HG02870 (cell line): ENCODE data around the gene RASAL2.
"Not testable (repeated sequence)": the region's sequence is repeated elsewhere in the genome, so short reads cannot be mapped to it uniquely, and the experiment has no call there.

Source experiments
- ATAC-seq: cut with Tn5 transposase; IDR thresholded peaks from one replicate; pipeline ENCODE4 v1.9.1; 2021; ENCODE audit warnings: mild to moderate bottlenecking, moderate library complexity; ENCODE audit not compliant: unreplicated experiment

RASAL2 gene

DNA sequence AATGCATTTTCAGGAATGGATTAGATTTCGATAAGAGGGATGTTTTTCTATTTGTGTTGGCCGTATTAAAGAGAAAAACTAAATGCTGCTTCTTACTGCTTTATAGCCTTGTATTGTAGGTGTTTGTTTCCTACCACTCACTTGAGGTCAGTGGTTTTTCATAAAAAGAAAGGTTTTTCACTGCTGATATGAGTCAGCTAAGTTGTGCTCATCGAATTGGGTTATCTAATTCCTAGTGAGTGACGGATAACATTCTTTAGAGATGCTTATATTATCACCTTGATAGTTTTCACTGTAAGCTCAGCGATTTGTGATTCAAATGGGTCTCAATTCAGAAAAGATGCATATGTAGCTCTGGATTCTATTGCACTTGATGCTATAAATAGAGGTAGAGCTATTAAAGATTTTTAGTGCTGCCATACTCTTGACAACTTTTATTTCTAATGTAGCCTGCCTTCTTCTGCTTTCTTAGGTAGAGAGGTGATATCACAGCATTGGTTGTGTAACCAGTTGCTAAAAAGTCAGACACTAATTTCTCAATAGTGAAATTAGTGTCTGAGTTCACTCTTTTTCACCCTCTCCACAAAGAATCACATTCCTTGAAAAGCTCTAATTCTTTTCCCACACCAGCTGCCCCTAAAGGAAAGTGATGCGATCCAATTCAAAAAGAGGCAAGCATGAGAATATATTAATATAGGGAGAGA, 180.0 kb downstream of the RASAL2 start:
- peak; percentile 87 for ATAC-seq

DNA sequence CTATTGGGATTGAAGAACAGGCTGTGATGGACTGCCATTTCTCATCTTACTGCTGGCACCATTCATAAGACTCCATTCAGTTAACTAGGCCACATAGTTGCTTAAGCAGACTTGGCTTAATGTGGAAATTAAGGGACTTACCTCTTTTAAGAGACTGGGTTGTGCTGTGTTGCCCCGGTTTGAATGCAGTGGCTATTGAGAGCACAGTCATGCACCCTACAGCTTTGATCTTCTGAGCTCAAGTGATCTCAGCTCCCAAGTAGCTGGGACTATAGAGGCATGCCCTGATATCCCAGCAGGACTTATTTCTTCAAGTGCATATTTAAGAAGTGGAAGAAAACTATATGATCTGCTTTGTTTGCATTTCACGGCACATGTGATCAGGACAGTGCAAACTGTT, 181.1 kb downstream of the RASAL2 start:
- ATAC-seq, result no peak

DNA sequence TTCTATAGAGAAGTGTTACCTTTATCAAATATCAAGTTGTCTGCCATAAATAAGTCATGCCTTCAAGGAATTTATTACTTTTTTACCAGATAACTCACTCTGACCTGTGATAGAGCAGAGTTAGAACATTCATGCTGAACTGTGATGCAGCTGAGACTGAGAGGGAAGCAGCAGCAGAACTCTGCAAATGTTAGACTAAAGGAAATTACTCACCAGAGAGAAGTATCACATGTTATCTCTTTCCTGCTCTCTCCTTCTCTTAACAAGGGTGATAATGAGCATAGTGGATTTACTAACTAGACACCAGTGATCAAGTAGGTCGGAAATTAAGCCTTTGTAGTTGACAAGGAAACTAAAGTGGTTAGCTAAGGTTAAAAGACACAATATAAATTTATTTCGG, 181.6 kb downstream of the RASAL2 start:
- ATAC-seq, result no peak

DNA sequence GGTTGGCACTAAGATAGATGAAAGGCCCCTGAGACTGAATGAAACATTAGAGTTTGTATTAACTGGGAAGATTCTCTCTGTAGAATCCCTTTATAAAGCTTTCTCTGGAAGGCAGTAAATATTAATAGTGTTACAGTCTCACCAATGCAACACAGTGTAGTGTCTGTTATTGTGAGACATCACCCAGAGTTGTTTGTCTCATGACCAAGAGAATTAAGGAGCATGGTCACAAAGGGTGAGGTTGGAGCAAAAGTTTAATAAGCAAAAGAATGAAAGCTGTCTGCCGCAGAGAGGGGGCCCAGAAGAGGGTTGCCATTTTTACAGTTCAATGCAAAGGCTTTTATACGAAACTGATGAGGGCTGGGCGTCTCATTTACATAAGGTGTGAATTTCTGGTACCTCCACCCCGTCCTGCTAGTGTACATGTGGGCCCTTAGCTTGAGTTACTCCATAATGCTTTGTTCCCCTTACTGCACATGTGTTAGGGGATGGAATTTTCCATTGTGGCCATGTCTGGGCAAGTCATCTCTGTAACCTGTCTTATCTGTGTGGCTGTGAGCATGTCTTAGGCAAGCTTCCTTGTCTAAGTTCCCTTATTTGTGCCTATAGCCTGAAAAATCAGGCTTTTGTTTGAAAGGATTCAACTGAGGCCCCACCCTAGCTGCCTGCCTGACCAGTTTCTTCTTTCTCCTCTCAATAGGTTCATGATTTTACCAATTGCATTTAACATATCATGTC, 184.1 kb downstream of the RASAL2 start:
- ATAC-seq, result no peak

DNA sequence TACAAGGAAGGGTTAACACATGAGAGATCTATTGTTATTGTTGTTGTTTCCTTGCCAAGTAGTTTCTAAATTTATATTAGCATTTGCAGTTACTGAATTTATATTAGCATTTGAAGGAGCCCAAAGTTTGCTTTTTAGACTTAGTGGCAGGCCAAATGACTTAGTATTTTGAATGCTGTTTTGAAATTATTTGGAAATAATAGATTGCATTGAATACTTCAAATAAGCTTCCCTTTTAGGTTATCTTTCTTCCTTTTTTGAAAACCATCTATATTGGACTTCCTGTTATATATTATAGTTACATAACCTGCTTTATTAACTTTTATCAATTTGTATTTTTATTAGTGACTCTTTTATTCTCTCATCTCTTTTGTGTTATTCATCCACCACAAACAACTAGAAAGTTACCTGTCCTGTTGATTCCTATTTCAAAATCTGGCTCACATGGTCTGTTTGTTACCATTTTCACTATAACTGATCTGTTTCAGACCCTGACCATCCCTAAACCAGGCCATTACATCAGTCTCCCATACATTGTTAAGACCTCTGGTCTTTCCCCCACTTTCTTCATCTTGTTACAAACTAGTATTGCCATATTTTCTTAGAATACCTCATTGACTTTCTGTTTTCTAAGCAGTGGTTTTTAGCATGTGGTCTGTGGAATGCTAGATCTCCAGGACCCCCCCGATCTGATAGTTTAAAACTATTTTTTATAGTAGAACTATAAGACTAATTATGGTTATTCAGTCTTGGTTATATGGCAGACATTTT, 185.2 kb downstream of the RASAL2 start:
- ATAC-seq, result no peak

DNA sequence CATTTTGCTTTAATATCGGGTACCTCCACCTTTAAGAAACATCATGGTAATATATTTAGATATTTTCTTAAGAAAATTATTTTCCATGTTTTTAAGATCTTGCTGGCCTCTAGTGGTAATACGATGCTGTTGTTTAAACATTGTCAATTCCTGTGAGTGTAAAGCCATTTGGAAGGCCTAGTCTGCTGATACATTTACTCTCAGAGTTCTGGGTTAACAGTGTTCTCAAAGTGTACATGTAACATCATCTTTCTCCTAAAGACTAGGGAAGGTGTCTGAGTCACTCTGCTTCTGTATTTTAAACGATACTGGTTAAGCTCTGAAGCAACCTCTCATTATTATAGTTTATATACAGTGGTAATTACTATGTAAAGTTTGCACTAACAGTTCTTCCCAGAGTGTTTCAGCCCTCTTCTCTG, 189.1 kb downstream of the RASAL2 start:
- no peak for ATAC-seq

DNA sequence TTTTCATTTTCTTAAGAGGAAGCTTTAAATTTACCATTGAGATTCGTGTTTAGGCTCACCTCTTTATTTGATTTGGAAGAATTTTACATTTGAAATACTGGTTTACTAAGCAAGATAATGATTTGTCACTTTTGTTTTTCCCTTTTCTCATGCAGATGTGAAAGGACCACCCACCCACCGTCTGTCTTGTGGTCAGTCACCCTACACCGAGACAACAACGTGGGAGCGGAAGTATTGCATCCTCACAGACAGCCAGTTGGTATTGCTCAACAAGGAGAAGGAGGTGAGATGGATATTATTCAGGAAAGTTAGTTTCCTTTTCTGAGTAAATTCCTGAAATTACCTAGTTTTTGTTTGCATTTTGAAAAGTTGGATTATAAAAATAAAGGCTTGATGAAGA, 189.5 kb downstream of the RASAL2 start:
- ATAC-seq, result no peak

DNA sequence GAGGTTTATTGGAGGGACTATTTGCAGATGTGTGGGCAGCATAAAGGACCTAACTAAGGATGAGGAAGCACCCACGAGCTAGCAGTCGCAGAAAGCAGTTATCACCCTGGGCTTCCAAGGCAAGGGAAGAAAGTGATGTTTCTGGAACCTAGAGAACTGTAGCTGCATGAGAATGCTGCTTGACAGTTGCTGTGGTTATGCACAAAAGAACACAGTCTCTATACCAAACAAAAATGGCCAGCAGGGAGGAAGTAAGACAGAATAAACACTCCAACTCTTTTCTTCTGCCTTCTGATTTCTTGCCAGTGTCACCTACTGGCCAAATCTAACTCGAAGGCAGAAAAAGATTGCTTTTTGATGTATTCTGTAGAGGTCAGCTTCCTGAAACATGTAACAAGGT, 190.2 kb downstream of the RASAL2 start:
- no peak for ATAC-seq

DNA sequence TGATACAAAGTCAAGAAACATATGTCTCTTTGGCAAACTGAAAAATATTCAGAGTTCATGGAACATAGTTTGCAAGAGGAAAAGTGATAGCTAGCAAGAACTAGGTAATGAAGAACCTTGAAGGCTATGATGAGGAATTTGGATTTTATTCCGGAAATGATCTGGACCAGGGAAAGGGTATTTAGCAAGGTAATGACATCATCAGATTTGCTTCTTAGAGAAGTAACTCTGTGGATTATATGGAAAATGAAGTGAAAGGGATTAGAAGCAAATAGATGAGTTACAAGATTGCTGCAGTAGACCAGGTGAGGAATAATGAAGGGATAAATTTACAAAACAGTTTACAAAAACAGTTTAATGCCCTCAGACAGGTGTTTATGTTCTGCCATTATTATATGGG, 197.3 kb downstream of the RASAL2 start:
- ATAC-seq, result no peak

DNA sequence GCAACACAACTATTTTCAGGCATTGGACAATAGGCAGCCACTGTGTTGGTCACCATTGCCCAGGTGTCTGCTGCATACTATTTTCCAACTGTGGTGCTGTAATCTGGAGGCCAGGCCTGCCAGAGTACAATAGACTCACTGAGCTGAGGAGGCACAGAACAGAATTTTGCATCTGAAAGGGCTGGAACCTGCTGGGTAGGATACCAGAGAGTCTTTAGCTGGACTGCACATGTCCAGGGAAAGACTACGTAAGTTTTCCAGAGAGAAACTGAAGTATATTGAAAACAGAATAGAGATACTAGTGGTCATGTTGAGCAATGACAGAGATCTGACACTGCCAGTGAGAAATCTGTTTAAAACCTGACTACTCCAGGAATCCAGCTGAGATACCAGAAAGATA, 200.8 kb downstream of the RASAL2 start:
- ATAC-seq, result no peak

DNA sequence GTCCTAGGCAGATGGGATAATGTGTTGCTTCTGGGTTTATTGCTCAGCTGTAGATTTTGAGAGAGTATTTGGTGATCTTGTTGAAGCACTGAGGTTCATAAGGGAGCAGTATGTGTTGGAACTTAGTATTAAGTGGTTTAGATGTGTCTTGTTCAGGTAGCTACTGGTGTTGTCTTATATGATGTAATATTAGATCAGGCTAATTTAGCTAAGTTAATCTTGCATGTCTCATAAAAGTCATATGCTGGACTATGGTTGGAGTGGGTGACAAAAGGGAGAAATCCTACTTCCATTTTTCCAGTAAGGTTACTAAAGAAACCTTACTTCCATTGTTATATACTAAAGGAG, 206.4 kb downstream of the RASAL2 start:
- no peak for ATAC-seq

DNA sequence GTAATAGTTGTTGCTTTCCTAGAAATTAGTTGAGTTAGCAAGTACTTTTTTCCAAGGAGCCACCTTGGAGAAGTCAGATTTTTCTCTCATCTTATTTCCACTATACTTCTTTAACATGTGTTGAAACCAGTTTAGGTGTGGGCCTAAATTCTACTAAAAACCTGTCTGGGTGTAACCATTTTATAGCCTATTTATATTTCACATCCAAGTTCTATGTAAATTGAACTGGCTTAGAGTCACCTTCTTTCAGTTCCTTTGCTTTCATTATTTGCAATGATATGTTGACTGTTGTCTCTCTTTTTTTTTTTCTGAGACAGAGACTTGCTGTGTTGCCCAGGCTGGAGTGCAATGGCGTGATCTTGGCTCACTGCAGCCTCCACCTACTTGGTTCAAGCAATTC, 207.2 kb downstream of the RASAL2 start:
- ATAC-seq, result no peak

DNA sequence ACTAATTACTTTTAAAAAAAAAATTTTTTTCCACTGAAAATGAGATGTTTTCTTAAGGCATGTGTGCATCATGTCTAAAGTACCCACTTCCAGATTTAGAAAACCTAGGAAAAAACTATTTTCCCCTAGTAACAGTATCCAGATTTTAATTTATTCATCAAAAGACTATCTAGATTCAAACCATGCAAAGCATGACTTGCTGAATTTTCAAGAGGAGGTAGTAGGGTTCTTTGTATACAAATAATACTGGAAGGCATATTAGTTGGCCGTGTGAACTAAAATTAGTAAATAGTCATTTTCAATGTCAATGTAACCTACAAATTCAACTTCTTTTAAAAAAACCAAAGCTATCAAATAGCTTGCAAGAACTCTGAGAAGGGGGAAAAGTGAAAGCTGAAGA, 213.4 kb downstream of the RASAL2 start:
- no peak for ATAC-seq

DNA sequence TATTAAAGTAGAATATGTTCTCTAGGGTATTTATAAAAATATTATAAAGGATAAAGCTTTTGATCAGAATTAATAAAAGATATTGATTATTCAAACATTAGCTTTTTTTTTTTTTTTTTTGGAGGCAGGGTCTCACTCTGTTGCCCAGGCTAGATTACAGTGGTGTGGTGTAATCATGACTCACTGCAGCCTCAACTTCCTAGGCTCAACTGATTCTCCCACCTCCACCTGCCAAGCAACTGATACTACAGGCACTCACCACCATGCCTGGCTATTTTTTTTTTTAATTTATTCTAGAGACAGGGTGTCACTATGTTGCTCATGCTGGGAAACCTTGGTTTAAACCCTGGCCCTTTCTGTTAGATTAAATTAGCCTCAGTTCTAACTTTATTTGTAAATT, 214.5 kb downstream of the RASAL2 start:
- ATAC-seq, result no peak

DNA sequence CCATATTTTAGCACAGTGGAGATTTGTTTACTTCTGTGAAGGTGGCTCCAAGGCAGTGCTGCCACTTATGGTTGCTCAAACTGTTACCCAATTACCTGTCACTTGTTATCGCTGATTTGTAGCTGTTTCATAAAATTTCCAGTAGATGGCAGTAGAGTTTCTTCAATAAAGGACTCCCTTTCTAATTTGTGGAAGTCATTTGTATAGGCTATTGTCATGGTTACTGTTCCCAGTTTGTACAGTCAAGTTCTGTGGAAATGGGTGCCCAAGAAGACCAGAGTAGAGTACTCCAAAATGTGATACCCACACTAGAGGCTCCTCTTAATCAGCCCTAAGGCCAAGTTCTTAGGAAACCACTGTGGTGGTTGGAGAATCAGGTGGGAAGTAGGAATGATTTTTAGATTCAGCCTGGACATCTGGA, 216.8 kb downstream of the RASAL2 start:
- ATAC-seq, result peak; percentile 75

DNA sequence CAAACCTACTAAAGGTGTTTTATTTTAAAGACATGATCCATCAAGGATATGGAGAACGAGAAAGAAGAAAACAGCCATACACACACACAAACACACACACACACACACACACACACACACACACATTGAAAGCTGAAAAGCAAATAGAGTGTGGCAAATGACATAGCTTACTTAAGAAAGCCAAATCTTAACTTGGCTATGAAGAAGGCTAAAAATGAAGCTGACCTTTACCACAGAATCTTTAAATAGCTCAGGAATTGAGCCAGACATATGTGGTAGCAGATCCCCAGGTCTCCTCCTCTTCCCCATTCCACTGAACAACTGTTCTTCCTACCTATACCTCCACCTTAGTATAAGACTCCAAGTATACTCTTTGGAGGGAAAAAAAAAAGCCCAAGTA, 217.3 kb downstream of the RASAL2 start:
- no peak for ATAC-seq

DNA sequence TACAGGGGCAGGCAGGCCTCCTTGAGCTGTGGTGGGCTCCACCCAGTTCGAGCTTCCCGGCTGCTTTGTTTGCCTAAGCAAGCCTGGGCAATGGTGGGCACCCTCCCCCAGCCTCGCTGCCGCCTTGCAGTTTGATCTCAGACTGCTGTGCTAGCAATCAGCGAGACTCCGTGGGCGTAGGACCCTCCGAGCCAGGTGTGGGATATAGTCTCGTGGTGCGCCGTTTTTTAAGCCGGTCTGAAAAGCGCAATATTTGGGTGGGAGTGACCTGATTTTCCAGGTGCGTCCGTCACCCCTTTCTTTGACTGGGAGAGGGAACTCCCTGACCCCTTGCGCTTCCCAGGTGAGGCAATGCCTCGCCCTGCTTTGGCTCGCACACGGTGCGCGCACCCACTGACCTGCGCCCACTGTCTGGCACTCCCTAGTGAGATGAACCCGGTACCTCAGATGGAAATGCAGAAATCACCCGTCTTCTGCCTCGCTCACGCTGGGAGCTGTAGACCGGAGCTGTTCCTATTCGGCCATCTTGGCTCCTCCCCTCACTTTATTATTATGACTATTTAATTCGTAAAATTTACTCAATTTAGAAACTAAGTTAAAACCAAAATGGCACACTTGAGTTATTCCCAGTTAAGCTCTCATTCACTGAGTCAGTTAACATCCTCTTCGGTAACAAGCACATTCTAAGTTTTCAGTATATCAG, 226.5 kb downstream of the RASAL2 start:
- ATAC-seq, result not testable (repeated sequence)

DNA sequence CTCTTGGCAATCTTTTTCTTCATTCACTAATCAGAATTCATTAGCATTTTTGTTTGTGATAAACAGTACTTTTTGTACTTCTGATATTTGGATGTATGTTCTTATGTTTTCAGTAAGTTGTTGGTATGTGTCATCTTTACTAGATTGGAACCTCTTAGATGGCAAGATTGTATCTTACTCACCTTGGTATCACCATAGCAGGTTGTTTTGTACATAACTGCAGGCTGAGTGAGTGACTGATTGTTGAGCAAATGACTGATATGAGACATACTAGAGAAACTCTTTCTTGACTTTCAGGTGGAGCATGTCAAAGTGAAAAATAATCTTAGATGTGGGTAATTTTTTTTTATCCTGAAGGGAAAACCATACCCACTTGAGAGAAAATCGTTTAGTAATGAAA, 229.2 kb downstream of the RASAL2 start:
- ATAC-seq, result no peak

DNA sequence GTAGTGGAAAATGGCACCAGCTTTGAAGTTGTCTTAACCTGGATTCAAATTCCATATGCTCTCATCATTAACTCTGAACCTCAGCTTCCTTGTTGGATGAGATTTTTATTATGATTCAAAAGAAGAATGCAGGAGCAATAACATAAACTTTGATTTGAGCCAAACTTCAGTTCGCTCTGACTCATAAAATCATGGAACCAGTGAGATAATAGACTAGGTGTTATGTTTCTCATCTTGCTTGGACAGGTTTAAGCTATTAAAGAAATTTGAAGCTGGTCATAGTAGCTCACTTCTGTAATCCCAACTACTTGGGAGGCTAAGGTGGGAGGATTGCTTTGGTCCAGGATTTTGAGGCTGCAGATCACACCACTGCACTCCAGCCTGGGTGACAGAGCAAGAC, 230.1 kb downstream of the RASAL2 start:
- ATAC-seq, result no peak

DNA sequence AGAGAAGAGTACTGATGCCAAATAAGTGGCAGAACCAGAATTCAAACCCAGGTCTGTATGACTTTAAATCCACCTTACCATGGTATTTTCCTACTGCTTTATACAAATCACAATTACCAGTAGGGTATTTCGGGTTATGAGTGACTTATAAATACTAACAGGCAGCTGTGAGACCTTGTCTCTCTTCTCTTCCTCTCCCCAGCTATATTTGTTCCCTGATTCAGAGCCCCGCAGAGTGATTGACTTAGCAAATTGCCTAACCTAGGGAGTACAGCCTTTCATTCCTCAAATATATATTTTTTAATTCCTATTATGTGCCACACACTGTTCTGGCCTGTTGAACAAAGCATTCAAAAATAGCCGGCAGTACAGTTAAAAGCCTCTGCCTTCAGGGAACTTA, 234.8 kb downstream of the RASAL2 start:
- no peak for ATAC-seq

DNA sequence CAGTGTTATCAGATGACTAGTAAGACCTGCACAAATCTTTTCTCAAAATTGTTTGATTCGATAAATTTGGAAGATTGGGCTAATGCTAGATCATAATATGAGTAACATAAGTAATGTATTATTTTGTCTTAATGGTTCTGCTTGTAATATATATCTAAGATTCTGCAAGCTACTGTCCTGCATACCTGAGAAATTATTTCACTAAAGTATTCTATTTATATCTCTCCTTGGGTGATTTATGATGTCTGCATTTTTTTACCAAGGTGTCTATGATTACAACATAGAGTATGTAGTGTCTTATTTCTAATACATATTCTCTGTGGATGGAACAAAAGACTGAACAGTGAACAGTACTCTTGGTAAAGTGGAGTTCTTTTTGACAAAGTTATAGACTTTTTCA, 236.2 kb downstream of the RASAL2 start:
- ATAC-seq, result no peak
